CD14-positive monocyte (primary cell): ENCODE results near the gene RNF227. TPM values are rescaled to one million over a fixed set of nuclear protein-coding genes. Genes with fewer than 3 reads are reported as not detected.

Experiments used
- DNase-seq, 3 donors: peaks; one replicate each; pipeline ENCODE4 v3.0.0-alpha.2; 2011 to 2022
- H2AFZ ChIP-seq: 2 replicates; pipeline ENCODE4 v1.6.0; 2012; ENCODE audit warnings: mild to moderate bottlenecking, low read depth, low read length, inconsistent platforms; ENCODE audit not compliant: insufficient read depth, poor library complexity, severe bottlenecking
- H3K27ac ChIP-seq, 2 donors: 1 replicate in 1 of 2; 2 replicates in 1 of 2; pipeline ENCODE4 v1.5.1; 2012 to 2013; ENCODE audit warnings: low read length in 2 of 2, control low read depth in 1 of 2, inconsistent platforms in 1 of 2, low read depth in 1 of 2, mild to moderate bottlenecking in 1 of 2
- H3K27me3 ChIP-seq, 2 donors: one replicate each; pipeline versions ENCODE4 v1.6.0 to v1.6.1; 2011 to 2013; ENCODE audit warnings: low read length in 2 of 2; ENCODE audit not compliant: control insufficient read depth in 2 of 2, insufficient read depth in 2 of 2
- H3K36me3 ChIP-seq, 2 donors: replicated peaks in 1 of 2; 1 replicate in 1 of 2; 2 replicates in 1 of 2; pipeline versions ENCODE4 v1.5.1 to v1.6.1; 2012 to 2013; ENCODE audit warnings: low read length in 2 of 2, control low read depth in 1 of 2, inconsistent platforms in 1 of 2, mild to moderate bottlenecking in 1 of 2; ENCODE audit not compliant: insufficient read depth in 2 of 2, control insufficient read depth in 1 of 2
- H3K4me1 ChIP-seq, 2 donors: 1 replicate in 1 of 2; 2 replicates in 1 of 2; pipeline versions ENCODE4 v1.5.1 to v1.6.1; 2012 to 2013; ENCODE audit warnings: low read length in 2 of 2, control low read depth in 1 of 2, inconsistent platforms in 1 of 2, mild to moderate bottlenecking in 1 of 2, moderate library complexity in 1 of 2; ENCODE audit not compliant: insufficient read depth in 2 of 2, control insufficient read depth in 1 of 2
- H3K4me2 ChIP-seq: replicated peaks from 2 replicates; pipeline ENCODE3; 2012; ENCODE audit warnings: low read length, moderate library complexity, mild to moderate bottlenecking; ENCODE audit not compliant: poor library complexity, severe bottlenecking; ENCODE audit errors: extremely low read depth
- H3K4me3 ChIP-seq, 3 experiments: fragments of 200-600 bp in 1 of 3; sonication (generic) in 1 of 3; replicated peaks in 1 of 3; 1 replicate in 2 of 3; 2 replicates in 1 of 3; pipeline ENCODE4 v1.5.1; 2011 to 2013; ENCODE audit warnings: low read length in 3 of 3, mild to moderate bottlenecking in 3 of 3, control low read depth in 2 of 3, low read depth in 2 of 3, inconsistent platforms in 1 of 3, moderate library complexity in 1 of 3
- H3K79me2 ChIP-seq: 2 replicates; pipeline ENCODE4 v1.6.0; 2012; ENCODE audit warnings: mild to moderate bottlenecking, control low read depth, inconsistent platforms, low read length, moderate library complexity; ENCODE audit not compliant: insufficient read depth
- H3K9ac ChIP-seq: 2 replicates; pipeline ENCODE4 v1.6.0; 2017; ENCODE audit warnings: low read length, mild to moderate bottlenecking; ENCODE audit not compliant: insufficient read depth, poor library complexity, severe bottlenecking
- H3K9me3 ChIP-seq, 2 donors: replicated peaks in 1 of 2; 1 replicate in 1 of 2; 2 replicates in 1 of 2; pipeline versions ENCODE4 v1.5.1 to v1.6.1; 2012 to 2013; ENCODE audit warnings: low read length in 2 of 2, control low read depth in 1 of 2; ENCODE audit not compliant: control insufficient read depth in 1 of 2, insufficient read depth in 1 of 2
- H4K20me1 ChIP-seq: 2 replicates; pipeline ENCODE4 v1.6.0; 2012; ENCODE audit warnings: mild to moderate bottlenecking, low read length, control low read depth, moderate library complexity; ENCODE audit not compliant: insufficient read depth
- H3K27ac Mint-ChIP-seq, 7 donors: one replicate each; pipeline ENCODE4 v1.8.0; 2020; ENCODE audit warnings: mild to moderate bottlenecking in 7 of 7, mixed read lengths in 7 of 7, moderate library complexity in 6 of 7, inconsistent platforms in 2 of 7
- H3K27me3 Mint-ChIP-seq, 3 donors: one replicate each; pipeline ENCODE4 v1.8.0; 2021 to 2022; ENCODE audit warnings: low read depth in 3 of 3, mild to moderate bottlenecking in 3 of 3, mixed read lengths in 3 of 3, moderate library complexity in 3 of 3, inconsistent platforms in 1 of 3
- H3K36me3 Mint-ChIP-seq, 2 donors: one replicate each; pipeline ENCODE4 v1.8.0; 2020; ENCODE audit warnings: mixed read lengths in 2 of 2, inconsistent platforms in 1 of 2, mild to moderate bottlenecking in 1 of 2
- H3K4me1 Mint-ChIP-seq: one replicate; pipeline ENCODE4 v1.8.0; 2020; ENCODE audit warnings: mild to moderate bottlenecking, mixed read lengths
- H3K4me3 Mint-ChIP-seq, 2 donors: one replicate each; pipeline ENCODE4 v1.8.0; 2020; ENCODE audit warnings: mild to moderate bottlenecking in 2 of 2, mixed read lengths in 2 of 2, moderate library complexity in 1 of 2
- H3K9me3 Mint-ChIP-seq, 7 donors: one replicate each; pipeline ENCODE4 v1.8.0; 2020 to 2022; ENCODE audit warnings: mixed read lengths in 7 of 7, mild to moderate bottlenecking in 6 of 7, moderate library complexity in 6 of 7, inconsistent platforms in 2 of 7
- CTCF ChIP-seq: fragments of 200-600 bp; IDR thresholded peaks from one replicate; pipeline ENCODE4 v1.8.0; 2022; ENCODE audit warnings: antibody characterized with exemption, mild to moderate bottlenecking
- WGBS: methylation state at CpG from one replicate; pipeline ENCODE4 v1.1.5; 2013; ENCODE audit warnings: missing lambda C conversion rate; ENCODE audit not compliant: insufficient coverage; 5-methylcytosine and 5-hydroxymethylcytosine counted together
- intact Hi-C, 2 donors: fragments of 100-400 bp; cut with micrococcal nuclease; formaldehyde crosslinking; loops; one replicate each; pipeline versions ENCODE4 v1.15.0 to v1.15.1; 2023
- polyA plus RNA-seq, 3 donors: library from polyadenylated mRNA; depleted of rRNA in 1 of 3; unstranded in 2 of 3; stranded (reverse) in 1 of 3; fragments of 300-500 nt in 2 of 3; fragments of >200 nt in 1 of 3; fragmentation: Illumina TruSeq in 2 of 3; gene quantifications; 1 replicate in 2 of 3; 2 replicates in 1 of 3; pipeline ENCODE4 v1.2.3, GENCODE V29; 2012 to 2021

RNF227 gene
- polyA plus RNA-seq, 3 donors = 0.59 to 6.7 (median 1.3) TPM

- Histone ChIP-seq H3K9me3 (no peaks in the 10 kb centered on the region), H3K9ac (peak overlapping the region; percentile 73), H4K20me1 (peaks cover 13% of the 10 kb centered on the region), H3K36me3 (peaks cover 14 to 25% of the 10 kb centered on the region in 2 donors), H3K79me2 (peaks cover 84% of the 10 kb centered on the region), H3K4me1 (peaks cover 60 to 71% of the 10 kb centered on the region in 2 donors), H3K27me3 (no peaks in the 10 kb centered on the region), H3K4me3 (peak overlapping the region; percentile 48 to 98 (median 89)), H3K4me2 (peak overlapping the region; percentile 99), H2AFZ (peak overlapping the region; percentile 97), H3K27ac (peak overlapping the region; percentile 79 to 82)
- intact Hi-C loops = no loop called here
- 0% methylated on average over 14 of the region's 35 CpGs for WGBS
- no peak for TF ChIP-seq CTCF
- peaks cover 19 to 27% of the 10 kb centered on the region in 2 donors for H3K36me3 Mint-ChIP-seq
- H3K27ac Mint-ChIP-seq = no peak overlapping the region
- peak; percentile 25 to 49 (median 39) for DNase-seq
- peaks cover 0 to 1% (median 1%) of the 10 kb centered on the region in 3 donors for H3K27me3 Mint-ChIP-seq
- no peak overlapping the region for H3K4me3 Mint-ChIP-seq
- peaks cover 13% of the 10 kb centered on the region for H3K4me1 Mint-ChIP-seq
- H3K9me3 Mint-ChIP-seq = no peaks in the 10 kb centered on the region
Observed at GRCh38 chr17:7887482-7888183, 28.5 kb downstream of the RNF227 start.

- H3K36me3 Mint-ChIP-seq = peaks cover 18 to 27% of the 10 kb centered on the region in 2 donors
- WGBS = no CpG with 5 or more reads among the region's 8 CpGs
- H3K36me3 ChIP-seq = peaks cover 14 to 24% of the 10 kb centered on the region in 2 donors
- no peaks in the 10 kb centered on the region for H3K9me3 ChIP-seq
- TF ChIP-seq CTCF = no peak
- H3K27ac ChIP-seq = peak overlapping the region; percentile 37 to 82
- H3K4me2 ChIP-seq = peak overlapping the region; percentile 99
- peak overlapping the region; percentile 69 for H2AFZ ChIP-seq
- H3K27me3 ChIP-seq = no peaks in the 10 kb centered on the region
- peaks cover 0 to 1% (median 1%) of the 10 kb centered on the region in 3 donors for H3K27me3 Mint-ChIP-seq
- H3K4me1 ChIP-seq = peaks cover 63 to 71% of the 10 kb centered on the region in 2 donors
- intact Hi-C loops = no loop called here
- peak overlapping the region; percentile 74 for H3K9ac ChIP-seq
- peak overlapping the region; percentile 48 to 98 (median 89) for H3K4me3 ChIP-seq
- peaks cover 88% of the 10 kb centered on the region for H3K79me2 ChIP-seq
- no peak overlapping the region for H3K4me3 Mint-ChIP-seq
- H3K27ac Mint-ChIP-seq = no peak overlapping the region
- peaks cover 13% of the 10 kb centered on the region for H4K20me1 ChIP-seq
- no peak for DNase-seq
- peaks cover 11% of the 10 kb centered on the region for H3K4me1 Mint-ChIP-seq
- H3K9me3 Mint-ChIP-seq = no peaks in the 10 kb centered on the region
Observed at GRCh38 chr17:7887038-7887481, 29.0 kb downstream of the RNF227 start.
